HG02763 (cell line): ENCODE measurements around the gene PLCB2.

Source experiments
- ATAC-seq: cut with Tn5 transposase; IDR thresholded peaks from one replicate; pipeline ENCODE4 v1.9.1; 2021; ENCODE audit warnings: mild to moderate bottlenecking, moderate library complexity; ENCODE audit not compliant: unreplicated experiment

PLCB2 gene

DNA sequence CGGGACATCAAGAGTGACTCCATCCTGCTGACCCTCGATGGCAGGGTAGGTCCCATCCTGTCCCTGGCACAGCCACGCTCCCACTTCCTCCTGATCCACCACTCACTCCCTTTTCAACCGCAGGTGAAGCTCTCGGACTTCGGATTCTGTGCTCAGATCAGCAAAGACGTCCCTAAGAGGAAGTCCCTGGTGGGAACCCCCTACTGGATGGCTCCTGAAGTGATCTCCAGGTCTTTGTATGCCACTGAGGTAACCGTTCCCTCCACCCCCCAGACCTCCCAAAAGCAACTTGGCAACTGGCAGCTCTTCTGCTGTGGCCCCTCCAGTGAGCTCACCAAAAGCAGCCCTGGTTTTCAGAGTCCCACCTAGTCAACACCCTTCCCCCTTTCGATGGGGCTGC, 34.3 kb downstream of the PLCB2 start:
- ATAC-seq, result no peak

GRCh38 chr15:40272485-40273056, 35.2 kb downstream of the PLCB2 start:
- ATAC-seq, result no peak

DNA sequence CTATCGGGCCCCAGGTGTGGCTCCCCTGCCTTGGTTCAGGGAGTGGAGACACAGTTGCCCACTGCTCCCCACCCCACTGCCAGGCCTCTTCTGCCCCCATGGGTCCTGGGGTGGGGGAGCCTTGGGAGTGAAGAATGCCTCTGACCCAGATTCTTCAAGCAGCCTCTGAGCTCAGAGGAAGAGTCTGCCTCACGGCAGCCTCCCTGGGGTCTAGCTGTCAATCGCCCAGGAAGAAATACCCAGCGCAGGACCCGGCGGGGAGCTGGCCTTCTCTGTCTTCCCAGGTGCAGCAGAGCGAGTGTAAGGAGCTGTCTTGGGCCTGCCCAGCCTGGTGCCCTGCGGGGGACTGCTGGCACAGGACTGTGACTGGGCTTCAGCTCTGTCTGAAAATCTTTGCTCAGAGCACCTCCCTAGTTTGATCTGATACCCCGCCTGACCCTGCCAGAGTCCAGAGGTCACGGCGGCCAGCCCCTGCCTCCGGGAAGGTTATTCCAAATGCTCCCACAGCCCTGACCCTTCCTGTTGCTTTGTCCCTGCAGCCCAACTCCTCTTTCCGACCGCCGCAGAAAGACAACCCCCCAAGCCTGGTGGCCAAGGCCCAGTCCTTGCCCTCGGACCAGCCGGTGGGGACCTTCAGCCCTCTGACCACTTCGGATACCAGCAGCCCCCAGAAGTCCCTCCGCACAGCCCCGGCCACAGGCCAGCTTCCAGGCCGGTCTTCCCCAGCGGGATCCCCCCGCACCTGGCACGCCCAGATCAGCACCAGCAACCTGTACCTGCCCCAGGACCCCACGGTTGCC, 35.9 kb downstream of the PLCB2 start:
- ATAC-seq, result no peak

- ATAC-seq, result no peak
These were observed 37.3 kb downstream of the PLCB2 start for GRCh38 chr15:40270246-40270995.

GRCh38 chr15:40269604-40270003, 38.1 kb downstream of the PLCB2 start:
- no peak for ATAC-seq

DNA sequence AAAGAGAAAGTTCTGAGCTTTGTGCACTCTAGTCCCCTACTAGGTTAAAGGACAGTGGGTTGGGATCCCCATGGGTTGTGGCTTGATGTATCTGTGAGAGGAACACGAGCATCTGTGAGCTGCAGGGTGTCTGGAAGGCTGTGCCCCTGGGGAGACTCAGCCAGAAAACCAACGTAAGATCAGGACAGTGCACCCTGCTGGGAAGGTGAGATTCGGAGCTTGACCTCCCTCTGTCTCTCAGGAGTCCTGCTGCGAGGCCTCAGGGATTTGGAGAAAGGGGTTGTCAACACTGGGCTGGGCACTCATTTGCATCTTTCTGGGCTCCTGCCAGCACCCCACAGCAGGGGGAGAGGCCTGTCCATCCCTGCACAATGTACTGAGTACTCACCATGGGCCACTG, 40.1 kb downstream of the PLCB2 start:
- no peak for ATAC-seq

- no peak for ATAC-seq
These were observed 40.9 kb downstream of the PLCB2 start for GRCh38 chr15:40266828-40267304.

GRCh38 chr15:40265875-40266274, 41.9 kb downstream of the PLCB2 start:
- ATAC-seq, result no peak

DNA sequence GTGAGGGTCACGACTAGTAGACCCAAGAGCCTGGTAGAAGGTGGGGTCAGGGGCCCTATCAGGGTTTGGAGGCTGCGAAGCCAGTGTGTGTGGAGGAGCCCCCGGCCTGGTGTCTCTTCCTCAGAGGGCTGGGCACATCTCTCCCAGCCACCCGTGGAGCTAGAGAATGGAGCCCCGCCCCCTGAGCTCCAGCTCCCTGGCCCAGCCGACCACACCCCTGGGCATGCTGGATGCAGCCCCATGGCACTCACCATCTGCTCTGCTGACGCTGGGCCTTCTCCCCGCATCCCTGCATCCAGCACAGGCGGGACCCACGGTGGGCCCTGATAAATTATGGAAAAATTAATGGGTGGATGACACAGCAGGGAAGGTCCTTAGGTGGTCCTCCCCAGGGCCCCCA, 42.4 kb downstream of the PLCB2 start:
- ATAC-seq, result no peak

GRCh38 chr15:40264321-40265153, 43.2 kb downstream of the PLCB2 start:
- ATAC-seq, result no peak

DNA sequence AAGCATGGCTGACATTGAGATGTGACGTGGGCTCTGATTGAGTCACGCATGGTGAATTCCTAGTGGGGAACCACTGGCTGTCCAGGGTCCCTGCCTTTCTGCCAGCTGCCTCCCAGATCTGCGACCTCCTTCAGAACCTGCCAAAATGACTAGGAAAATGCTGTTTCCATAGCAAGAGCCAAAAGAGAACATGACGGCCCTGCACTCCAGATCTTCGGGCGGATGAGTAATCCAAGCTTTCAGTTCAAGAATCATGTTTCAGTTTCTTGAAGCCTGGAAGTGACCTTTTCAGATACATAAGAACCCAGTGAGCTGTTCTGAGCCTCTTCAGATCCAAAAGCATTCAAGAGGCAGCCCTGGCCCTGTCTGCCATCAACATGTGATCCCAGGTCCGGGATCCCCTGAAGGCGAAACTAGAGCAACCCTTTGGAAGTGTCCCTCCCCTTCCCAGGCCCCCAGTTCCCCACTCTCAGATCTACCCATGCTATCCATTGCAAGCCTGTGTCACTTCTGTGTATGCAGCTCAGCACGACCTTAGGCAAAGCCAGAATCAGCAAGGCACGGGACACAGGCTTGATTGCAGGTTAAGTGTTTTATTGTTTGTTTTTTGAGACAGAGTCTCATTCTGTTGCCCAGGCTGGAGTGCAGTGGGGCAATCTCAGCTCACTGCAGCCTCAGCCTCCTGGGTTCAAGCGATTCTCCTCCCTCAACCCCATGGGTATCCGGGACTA, 44.5 kb downstream of the PLCB2 start:
- no peak for ATAC-seq

- ATAC-seq, result no peak
These were observed 48.7 kb downstream of the PLCB2 start for GRCh38 chr15:40259021-40259420.

GRCh38 chr15:40258544-40258943, 49.2 kb downstream of the PLCB2 start:
- ATAC-seq, result no peak

DNA sequence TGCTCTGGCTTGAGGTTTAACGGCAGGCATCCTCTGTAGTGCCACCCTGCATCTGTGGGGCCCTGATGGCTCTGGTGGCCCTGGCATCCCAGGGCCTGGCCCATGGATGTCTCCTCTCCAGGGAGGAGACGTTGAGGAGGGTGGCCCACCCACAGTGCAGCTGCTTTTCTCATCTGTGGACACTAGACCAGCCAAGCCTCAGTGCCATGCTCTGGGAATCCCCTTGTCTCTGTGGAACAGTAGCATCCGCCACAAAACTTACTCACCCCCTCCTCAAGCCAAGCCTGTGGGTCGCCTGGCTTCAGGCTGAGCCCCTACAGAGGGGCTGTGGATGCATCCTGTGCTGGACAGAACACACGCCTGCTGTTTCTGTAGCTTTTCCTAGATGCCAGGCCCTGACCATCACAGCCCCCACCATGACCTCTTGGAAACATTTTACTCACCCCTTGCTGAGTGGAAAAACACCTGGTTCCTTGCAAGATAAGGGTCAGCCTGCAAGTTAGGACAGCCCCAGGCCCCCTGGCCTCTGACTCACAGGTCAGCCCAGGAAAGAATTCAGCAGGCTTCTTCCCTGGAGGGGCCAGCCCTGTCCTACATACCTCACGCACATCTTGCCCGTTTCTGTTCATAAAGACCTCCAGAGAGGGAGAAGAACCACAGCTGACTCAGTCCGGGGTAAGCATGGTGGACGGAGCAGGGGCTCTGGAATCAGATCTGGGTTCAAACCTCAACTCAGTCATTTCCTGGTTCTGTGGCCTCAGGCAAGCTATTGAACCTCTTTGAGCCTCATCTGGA, 49.9 kb downstream of the PLCB2 start:
- ATAC-seq, result no peak

DNA sequence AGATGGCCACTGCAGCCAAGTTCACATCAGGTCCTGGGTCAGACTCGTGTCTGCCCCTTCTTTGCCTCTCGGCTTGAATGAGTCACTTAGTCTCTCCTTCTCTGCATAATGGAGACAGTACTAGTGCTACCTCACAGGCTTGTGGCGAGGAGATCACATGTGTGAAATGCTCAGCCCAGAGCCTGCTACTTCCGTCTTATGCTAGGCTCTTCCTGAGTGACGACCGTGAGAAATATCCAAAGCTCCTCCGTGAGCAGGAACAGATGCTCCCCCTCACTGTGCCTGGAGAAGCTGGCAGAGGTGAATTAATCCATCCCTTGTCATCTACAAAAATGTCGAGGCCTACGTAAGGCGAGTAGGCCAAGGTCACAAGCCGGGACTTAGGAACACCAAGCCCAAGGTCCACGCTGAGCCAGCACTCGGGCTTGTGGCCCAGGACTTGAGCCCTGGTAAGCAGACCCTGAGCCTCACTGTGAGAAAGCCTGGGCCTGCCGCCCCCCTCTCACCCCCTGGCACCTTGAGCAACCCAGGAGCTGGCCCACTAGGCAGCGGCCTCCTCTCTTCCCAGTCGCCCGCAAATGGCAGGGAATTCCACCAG, 51.0 kb downstream of the PLCB2 start:
- ATAC-seq, result no peak

GRCh38 chr15:40255033-40255432, 52.7 kb downstream of the PLCB2 start:
- no peak for ATAC-seq

- no peak for ATAC-seq
These were observed 53.3 kb downstream of the PLCB2 start for GRCh38 chr15:40254452-40254851.

- no peak for ATAC-seq
These were observed 54.5 kb downstream of the PLCB2 start for GRCh38 chr15:40253167-40253790.
